HepG2 (cell line): ENCODE results near the gene RSPH9. TPM values are rescaled to one million over a fixed set of nuclear protein-coding genes. Genes with fewer than 3 reads are reported as not detected.

Source experiments
- AGO1 ChIP-seq: fragments of 200-400 bp; formaldehyde crosslinking; IDR thresholded peaks from 2 replicates; pipeline ENCODE4 v1.6.1; 2017; ENCODE audit warnings: mild to moderate bottlenecking, low read depth, low read length, moderate library complexity; ENCODE audit not compliant: poor library complexity, severe bottlenecking
- CBX5 ChIP-seq: sonication (generic); formaldehyde crosslinking; IDR thresholded peaks from 2 replicates; pipeline ENCODE4 v1.4.0; 2020; ENCODE audit warnings: missing genetic modification reagents, borderline replicate concordance
- GATA4 ChIP-seq: sonication (generic); IDR thresholded peaks from 2 replicates; pipeline ENCODE4 v1.6.1; 2016; ENCODE audit warnings: antibody characterized with exemption, low read depth, borderline replicate concordance
- GTF3A ChIP-seq: sonication (generic); formaldehyde crosslinking; conservative IDR thresholded peaks from 2 replicates; pipeline ENCODE4 v1.4.0; 2020; ENCODE audit warnings: mild to moderate bottlenecking, missing genetic modification reagents
- HMG20B ChIP-seq: conservative IDR thresholded peaks from 2 replicates; pipeline ENCODE4 v1.6.1; 2016; ENCODE audit warnings: missing genetic modification reagents, missing compliant biosample characterization
- NFIB ChIP-seq: sonication (generic); formaldehyde crosslinking; IDR thresholded peaks from 2 replicates; pipeline ENCODE4 v1.9.0; 2021; ENCODE audit warnings: missing genetic modification reagents, mild to moderate bottlenecking, borderline replicate concordance
- TBP ChIP-seq: sonication (generic); formaldehyde crosslinking; IDR thresholded peaks from 2 replicates; pipeline ENCODE4 v1.5.0; 2020; ENCODE audit warnings: missing genetic modification reagents
- ZNF430 ChIP-seq: sonication (generic); formaldehyde crosslinking; IDR thresholded peaks from 2 replicates; pipeline ENCODE4 v1.9.0; 2021; ENCODE audit warnings: mild to moderate bottlenecking, missing genetic modification reagents
- ZNF501 ChIP-seq: sonication (generic); formaldehyde crosslinking; IDR thresholded peaks from 2 replicates; pipeline ENCODE4 v1.5.1; 2020; ENCODE audit warnings: mild to moderate bottlenecking, moderate library complexity, missing genetic modification reagents
- ZNF629 ChIP-seq: sonication (generic); formaldehyde crosslinking; conservative IDR thresholded peaks from 2 replicates; pipeline ENCODE4 v1.5.0; 2020; ENCODE audit warnings: missing genetic modification reagents
- ZNF782 ChIP-seq: sonication (generic); formaldehyde crosslinking; IDR thresholded peaks from 2 replicates; pipeline ENCODE4 v1.4.0; 2020; ENCODE audit warnings: missing genetic modification reagents, mild to moderate bottlenecking, borderline replicate concordance
- ZZZ3 ChIP-seq: sonication (generic); formaldehyde crosslinking; IDR thresholded peaks from 2 replicates; pipeline ENCODE4 v1.4.0; 2020; ENCODE audit warnings: missing genetic modification reagents, mild to moderate bottlenecking, borderline replicate concordance
- polyA plus RNA-seq, 8 experiments: library from polyadenylated mRNA; depleted of rRNA in 3 of 8; stranded (reverse) in 7 of 8; unstranded in 1 of 8; fragments of >200 nt; fragmentation: Illumina TruSeq in 4 of 8; extraction: Trizol in 4 of 8; gene quantifications; 2 replicates each; pipeline versions ENCODE4 v1.2.1 to v1.2.3, GENCODE V29; 2011 to 2016; ENCODE audit warnings: low read depth in 4 of 8, missing spikeins in 1 of 8, mixed read lengths in 1 of 8; ENCODE audit not compliant: insufficient read depth in 1 of 8
- total RNA-seq, 5 experiments: library from RNA; depleted of rRNA; stranded (reverse); fragments of >200 nt; fragmentation: Illumina TruSeq; extraction: Trizol; gene quantifications; 2 replicates each; pipeline ENCODE4 v1.2.3, GENCODE V29; 2016; ENCODE audit warnings: low read depth in 1 of 5
- TF ChIP-seq, protein P1 (sequence below): sonication (generic); formaldehyde crosslinking; IDR thresholded peaks from 2 replicates; pipeline ENCODE4 v1.4.0; 2020; ENCODE audit warnings: low read depth, missing genetic modification reagents
- TF ChIP-seq, protein P2 (sequence below): sonication (generic); formaldehyde crosslinking; IDR thresholded peaks from 2 replicates; pipeline ENCODE4 v1.9.0; 2021; ENCODE audit warnings: missing genetic modification reagents, mild to moderate bottlenecking, borderline replicate concordance
- TF ChIP-seq, protein P3 (sequence below): sonication (generic); formaldehyde crosslinking; IDR thresholded peaks from 2 replicates; pipeline ENCODE4 v1.4.0; 2020; ENCODE audit warnings: missing genetic modification reagents
- TF ChIP-seq, protein P4 (sequence below): sonication (generic); formaldehyde crosslinking; IDR thresholded peaks from 2 replicates; pipeline ENCODE4 v1.8.0; 2022; ENCODE audit warnings: mild to moderate bottlenecking, missing genetic modification reagents, moderate library complexity
- TF ChIP-seq, protein P5 (sequence below): sonication (generic); formaldehyde crosslinking; IDR thresholded peaks from 2 replicates; pipeline ENCODE4 v1.5.0; 2020; ENCODE audit warnings: mild to moderate bottlenecking, low read depth, missing genetic modification reagents, borderline replicate concordance
- TF ChIP-seq, protein P6 (sequence below): IDR thresholded peaks from 2 replicates; pipeline ENCODE4 v1.6.1; 2016; ENCODE audit warnings: low read depth, borderline replicate concordance

RSPH9 gene
- total and polyA plus RNA-seq, 2 of the 13 experiments (the other 11 are each of a cell fraction or from before 2014, with no cell fraction given) = 0.04 TPM; not detected in 1

DNA sequence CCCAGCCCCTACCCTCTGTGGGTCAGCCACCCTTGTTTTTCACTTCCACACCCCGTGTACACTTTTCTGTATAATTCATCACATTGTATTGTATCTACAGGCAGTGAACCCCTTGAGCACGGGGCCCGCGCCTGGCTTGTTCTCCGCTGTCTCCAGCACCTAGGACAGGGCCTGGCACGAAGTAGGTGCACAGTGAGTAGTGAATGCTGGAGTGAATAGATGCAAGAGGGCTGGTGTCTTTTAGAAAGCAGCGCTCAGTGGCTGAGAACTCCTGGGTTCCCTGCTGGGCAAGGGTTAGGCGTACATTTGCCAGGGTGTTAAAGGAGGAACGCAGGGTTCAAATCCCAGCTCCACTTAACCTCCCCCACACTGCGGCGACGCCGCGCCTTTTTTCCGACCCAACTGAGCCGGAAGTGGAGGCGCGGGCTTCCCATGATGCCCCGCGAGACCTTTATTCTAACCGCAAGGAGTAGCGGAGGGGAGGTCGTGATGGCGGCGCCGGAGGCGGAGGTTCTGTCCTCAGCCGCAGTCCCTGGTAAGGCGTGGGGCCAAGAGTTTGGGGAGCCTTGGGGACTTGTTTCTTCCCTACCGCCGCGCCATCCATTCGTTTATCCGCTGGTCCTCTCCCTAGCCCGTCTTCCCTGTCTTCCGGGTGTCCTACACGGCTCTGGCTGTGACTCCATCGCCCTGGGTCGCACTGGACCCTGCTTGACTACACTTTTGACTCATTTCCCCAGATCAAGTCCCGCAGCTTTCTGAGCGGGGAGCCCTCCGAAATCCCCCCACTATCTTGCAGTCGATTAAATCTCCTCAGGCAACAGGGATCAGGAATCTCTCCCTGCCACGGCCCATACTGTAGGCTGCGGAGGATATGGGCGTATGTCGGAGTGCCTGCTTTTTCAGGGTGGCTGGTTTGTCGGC lies 9.2 kb upstream of the RSPH9 start, which contains the start of gene MAD2L1BP (continued):
- TF ChIP-seq ZNF782 (CRISPR knock-in tag) (peak; percentile 72; the same call in 1 of the 2 replicates), GATA4 (peak; percentile 83; the same call in 1 of the 2 replicates), ZNF430 (no peak), NFIB (CRISPR knock-in tag) (no peak), TBP (CRISPR knock-in tag) (no peak), ZZZ3 (no peak), ZNF629 (CRISPR knock-in tag) (no peak), GTF3A (CRISPR knock-in tag) (no peak), ZNF501 (CRISPR knock-in tag) (peak; percentile 84), AGO1 (peak; percentile 70), CBX5 (CRISPR knock-in tag) (peak; percentile 16), HMG20B (CRISPR knock-in tag) (peak; percentile 81)
- TF ChIP-seq, protein P1, sequence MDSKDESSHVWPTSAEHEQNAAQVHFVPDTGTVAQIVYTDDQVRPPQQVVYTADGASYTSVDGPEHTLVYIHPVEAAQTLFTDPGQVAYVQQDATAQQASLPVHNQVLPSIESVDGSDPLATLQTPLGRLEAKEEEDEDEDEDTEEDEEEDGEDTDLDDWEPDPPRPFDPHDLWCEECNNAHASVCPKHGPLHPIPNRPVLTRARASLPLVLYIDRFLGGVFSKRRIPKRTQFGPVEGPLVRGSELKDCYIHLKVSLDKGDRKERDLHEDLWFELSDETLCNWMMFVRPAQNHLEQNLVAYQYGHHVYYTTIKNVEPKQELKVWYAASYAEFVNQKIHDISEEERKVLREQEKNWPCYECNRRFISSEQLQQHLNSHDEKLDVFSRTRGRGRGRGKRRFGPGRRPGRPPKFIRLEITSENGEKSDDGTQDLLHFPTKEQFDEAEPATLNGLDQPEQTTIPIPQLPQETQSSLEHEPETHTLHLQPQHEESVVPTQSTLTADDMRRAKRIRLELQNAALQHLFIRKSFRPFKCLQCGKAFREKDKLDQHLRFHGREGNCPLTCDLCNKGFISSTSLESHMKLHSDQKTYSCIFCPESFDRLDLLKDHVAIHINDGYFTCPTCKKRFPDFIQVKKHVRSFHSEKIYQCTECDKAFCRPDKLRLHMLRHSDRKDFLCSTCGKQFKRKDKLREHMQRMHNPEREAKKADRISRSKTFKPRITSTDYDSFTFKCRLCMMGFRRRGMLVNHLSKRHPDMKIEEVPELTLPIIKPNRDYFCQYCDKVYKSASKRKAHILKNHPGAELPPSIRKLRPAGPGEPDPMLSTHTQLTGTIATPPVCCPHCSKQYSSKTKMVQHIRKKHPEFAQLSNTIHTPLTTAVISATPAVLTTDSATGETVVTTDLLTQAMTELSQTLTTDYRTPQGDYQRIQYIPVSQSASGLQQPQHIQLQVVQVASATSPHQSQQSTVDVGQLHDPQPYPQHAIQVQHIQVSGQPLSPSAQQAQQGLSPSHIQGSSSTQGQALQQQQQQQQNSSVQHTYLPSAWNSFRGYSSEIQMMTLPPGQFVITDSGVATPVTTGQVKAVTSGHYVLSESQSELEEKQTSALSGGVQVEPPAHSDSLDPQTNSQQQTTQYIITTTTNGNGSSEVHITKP = peak; percentile 34; the same call in 1 of the 2 replicates
- TF ChIP-seq, protein P2, sequence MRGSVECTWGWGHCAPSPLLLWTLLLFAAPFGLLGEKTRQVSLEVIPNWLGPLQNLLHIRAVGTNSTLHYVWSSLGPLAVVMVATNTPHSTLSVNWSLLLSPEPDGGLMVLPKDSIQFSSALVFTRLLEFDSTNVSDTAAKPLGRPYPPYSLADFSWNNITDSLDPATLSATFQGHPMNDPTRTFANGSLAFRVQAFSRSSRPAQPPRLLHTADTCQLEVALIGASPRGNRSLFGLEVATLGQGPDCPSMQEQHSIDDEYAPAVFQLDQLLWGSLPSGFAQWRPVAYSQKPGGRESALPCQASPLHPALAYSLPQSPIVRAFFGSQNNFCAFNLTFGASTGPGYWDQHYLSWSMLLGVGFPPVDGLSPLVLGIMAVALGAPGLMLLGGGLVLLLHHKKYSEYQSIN (CRISPR knock-in tag) = no peak
- TF ChIP-seq, protein P3, sequence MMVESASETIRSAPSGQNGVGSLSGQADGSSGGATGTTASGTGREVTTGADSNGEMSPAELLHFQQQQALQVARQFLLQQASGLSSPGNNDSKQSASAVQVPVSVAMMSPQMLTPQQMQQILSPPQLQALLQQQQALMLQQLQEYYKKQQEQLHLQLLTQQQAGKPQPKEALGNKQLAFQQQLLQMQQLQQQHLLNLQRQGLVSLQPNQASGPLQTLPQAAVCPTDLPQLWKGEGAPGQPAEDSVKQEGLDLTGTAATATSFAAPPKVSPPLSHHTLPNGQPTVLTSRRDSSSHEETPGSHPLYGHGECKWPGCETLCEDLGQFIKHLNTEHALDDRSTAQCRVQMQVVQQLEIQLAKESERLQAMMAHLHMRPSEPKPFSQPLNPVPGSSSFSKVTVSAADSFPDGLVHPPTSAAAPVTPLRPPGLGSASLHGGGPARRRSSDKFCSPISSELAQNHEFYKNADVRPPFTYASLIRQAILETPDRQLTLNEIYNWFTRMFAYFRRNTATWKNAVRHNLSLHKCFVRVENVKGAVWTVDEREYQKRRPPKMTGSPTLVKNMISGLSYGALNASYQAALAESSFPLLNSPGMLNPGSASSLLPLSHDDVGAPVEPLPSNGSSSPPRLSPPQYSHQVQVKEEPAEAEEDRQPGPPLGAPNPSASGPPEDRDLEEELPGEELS (CRISPR knock-in tag) = peak; percentile 40; the same call in 1 of the 2 replicates
- TF ChIP-seq, protein P4, sequence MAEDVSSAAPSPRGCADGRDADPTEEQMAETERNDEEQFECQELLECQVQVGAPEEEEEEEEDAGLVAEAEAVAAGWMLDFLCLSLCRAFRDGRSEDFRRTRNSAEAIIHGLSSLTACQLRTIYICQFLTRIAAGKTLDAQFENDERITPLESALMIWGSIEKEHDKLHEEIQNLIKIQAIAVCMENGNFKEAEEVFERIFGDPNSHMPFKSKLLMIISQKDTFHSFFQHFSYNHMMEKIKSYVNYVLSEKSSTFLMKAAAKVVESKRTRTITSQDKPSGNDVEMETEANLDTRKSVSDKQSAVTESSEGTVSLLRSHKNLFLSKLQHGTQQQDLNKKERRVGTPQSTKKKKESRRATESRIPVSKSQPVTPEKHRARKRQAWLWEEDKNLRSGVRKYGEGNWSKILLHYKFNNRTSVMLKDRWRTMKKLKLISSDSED = no peak
- TF ChIP-seq, protein P5, sequence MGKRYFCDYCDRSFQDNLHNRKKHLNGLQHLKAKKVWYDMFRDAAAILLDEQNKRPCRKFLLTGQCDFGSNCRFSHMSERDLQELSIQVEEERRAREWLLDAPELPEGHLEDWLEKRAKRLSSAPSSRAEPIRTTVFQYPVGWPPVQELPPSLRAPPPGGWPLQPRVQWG (CRISPR knock-in tag) = no peak
- TF ChIP-seq, protein P6, sequence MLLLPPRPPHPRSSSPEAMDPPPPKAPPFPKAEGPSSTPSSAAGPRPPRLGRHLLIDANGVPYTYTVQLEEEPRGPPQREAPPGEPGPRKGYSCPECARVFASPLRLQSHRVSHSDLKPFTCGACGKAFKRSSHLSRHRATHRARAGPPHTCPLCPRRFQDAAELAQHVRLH (CRISPR knock-in tag) = peak; percentile 89; the same call in 1 of the 2 replicates
